ENCODE measurements around the gene KCNMA1.

DNA sequence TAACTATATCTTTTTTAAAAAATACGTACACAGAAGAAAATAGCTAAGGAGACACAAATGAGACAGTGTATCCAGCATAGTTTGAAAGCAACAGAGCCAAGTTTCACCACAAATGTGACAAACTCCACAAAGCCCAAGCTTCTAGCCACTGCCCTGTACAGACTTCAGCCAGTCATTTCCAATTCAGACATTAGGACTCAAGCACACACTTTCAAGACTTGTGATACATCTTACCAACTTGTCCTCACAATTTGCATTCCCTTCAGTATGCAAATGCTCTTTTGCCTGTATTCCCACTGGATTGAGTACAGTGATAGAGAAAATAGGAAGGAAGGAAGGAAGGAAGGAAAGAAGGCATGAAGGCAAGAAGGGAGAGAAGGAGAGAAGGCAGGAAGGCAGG lies 510.4 kb downstream of the KCNMA1 start:
- no peak for TF ChIP-seq EP300 (IDR thresholded peaks at IDR 0.05; ENCODE audit: low read depth)
- TF ChIP-seq, protein P1, sequence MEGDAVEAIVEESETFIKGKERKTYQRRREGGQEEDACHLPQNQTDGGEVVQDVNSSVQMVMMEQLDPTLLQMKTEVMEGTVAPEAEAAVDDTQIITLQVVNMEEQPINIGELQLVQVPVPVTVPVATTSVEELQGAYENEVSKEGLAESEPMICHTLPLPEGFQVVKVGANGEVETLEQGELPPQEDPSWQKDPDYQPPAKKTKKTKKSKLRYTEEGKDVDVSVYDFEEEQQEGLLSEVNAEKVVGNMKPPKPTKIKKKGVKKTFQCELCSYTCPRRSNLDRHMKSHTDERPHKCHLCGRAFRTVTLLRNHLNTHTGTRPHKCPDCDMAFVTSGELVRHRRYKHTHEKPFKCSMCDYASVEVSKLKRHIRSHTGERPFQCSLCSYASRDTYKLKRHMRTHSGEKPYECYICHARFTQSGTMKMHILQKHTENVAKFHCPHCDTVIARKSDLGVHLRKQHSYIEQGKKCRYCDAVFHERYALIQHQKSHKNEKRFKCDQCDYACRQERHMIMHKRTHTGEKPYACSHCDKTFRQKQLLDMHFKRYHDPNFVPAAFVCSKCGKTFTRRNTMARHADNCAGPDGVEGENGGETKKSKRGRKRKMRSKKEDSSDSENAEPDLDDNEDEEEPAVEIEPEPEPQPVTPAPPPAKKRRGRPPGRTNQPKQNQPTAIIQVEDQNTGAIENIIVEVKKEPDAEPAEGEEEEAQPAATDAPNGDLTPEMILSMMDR (IDR thresholded peaks at IDR 0.05), result no peak
- TF ChIP-seq POLR2AphosphoS5 (IDR thresholded peaks at IDR 0.05), result no peak
